Neural crest cell (in vitro differentiated cells): ENCODE data around the gene SLC25A13. TPM values are rescaled to one million over a fixed set of nuclear protein-coding genes. Genes with fewer than 3 reads are reported as not detected.

ENCODE experiments used
- DNase-seq: peaks from one replicate; pipeline ENCODE4 v3.0.0; 2021; ENCODE audit warnings: low read depth, mixed read lengths, low spot score
- H3K27ac Mint-ChIP-seq: one replicate; pipeline ENCODE4 v1.8.0; 2021; ENCODE audit warnings: mild to moderate bottlenecking, mixed read lengths; ENCODE audit not compliant: unreplicated experiment
- H3K27me3 Mint-ChIP-seq: 2 replicates; pipeline ENCODE4 v1.8.0; 2021; ENCODE audit warnings: low read depth, mild to moderate bottlenecking, mixed read lengths
- H3K36me3 Mint-ChIP-seq: 2 replicates; pipeline ENCODE4 v1.8.0; 2021; ENCODE audit warnings: low read depth, mild to moderate bottlenecking, mixed read lengths
- H3K4me1 Mint-ChIP-seq: 2 replicates; pipeline ENCODE4 v1.8.0; 2021; ENCODE audit warnings: mixed read lengths
- H3K4me3 Mint-ChIP-seq: one replicate; pipeline ENCODE4 v1.8.0; 2021; ENCODE audit warnings: mild to moderate bottlenecking, mixed read lengths
- H3K9me3 Mint-ChIP-seq: 2 replicates; pipeline ENCODE4 v1.8.0; 2021; ENCODE audit warnings: mixed read lengths
- total RNA-seq: library from RNA; stranded (reverse); gene quantifications from 2 replicates; pipeline ENCODE4 v1.2.1, GENCODE V29; 2021
- TF ChIP-seq, protein P1 (sequence below): fragments of 200-600 bp; sonication (generic); conservative IDR thresholded peaks from 2 replicates; pipeline ENCODE4 v1.5.0; 2021; ENCODE audit warnings: antibody characterized with exemption, mild to moderate bottlenecking

Gene SLC25A13
- total RNA-seq, 1 donor from 2014 or later, result 68.3 TPM

DNA sequence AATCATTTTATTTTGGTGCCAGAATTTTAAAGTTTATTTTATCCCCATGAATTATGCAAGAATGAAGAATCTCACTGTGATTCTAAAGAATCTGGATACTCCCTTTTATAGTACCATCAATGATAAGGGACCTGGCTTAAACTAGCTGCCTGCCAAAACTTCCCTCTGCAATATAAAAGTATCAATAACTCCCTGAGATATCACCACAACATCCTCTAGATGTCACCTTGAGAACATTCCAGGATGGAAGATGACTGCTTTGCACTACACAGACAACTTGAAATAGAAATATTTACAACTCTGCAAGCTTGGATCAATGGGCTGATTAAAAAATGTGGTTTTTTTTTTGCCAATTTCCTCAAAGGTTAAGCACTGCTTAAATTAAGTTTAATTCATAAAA lies 142.1 kb downstream of the SLC25A13 start:
- TF ChIP-seq, protein P1, sequence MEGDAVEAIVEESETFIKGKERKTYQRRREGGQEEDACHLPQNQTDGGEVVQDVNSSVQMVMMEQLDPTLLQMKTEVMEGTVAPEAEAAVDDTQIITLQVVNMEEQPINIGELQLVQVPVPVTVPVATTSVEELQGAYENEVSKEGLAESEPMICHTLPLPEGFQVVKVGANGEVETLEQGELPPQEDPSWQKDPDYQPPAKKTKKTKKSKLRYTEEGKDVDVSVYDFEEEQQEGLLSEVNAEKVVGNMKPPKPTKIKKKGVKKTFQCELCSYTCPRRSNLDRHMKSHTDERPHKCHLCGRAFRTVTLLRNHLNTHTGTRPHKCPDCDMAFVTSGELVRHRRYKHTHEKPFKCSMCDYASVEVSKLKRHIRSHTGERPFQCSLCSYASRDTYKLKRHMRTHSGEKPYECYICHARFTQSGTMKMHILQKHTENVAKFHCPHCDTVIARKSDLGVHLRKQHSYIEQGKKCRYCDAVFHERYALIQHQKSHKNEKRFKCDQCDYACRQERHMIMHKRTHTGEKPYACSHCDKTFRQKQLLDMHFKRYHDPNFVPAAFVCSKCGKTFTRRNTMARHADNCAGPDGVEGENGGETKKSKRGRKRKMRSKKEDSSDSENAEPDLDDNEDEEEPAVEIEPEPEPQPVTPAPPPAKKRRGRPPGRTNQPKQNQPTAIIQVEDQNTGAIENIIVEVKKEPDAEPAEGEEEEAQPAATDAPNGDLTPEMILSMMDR, result no peak
- peaks cover 12% of the 10 kb centered on the region for H3K36me3 Mint-ChIP-seq
- DNase-seq, result no peak
- H3K27me3 Mint-ChIP-seq, result no peaks in the 10 kb centered on the region
- H3K27ac Mint-ChIP-seq, result no peak overlapping the region
- H3K4me1 Mint-ChIP-seq, result peaks cover 23% of the 10 kb centered on the region
- H3K9me3 Mint-ChIP-seq, result no peaks in the 10 kb centered on the region
- no peak overlapping the region for H3K4me3 Mint-ChIP-seq

DNA sequence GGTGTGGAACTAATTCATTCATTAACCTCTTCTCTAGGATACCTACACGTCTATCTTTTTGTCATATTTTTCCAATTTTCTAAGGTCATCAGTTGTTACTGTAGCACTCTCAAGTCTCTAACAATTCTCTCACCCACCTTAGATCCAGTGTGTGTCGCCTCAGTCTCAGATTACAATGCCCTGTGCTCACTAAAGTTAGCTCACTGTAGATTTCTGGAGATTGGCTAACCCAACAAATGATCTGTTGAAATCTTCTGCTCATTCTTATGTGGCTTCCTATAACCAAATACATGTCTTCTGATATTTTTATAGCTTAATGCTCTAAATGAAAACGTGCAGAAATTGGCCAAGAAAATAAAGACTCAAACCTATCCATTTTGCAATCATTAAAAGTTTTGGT lies 142.6 kb downstream of the SLC25A13 start:
- H3K27ac Mint-ChIP-seq, result no peak overlapping the region
- TF ChIP-seq, protein P1, result no peak
- no peak for DNase-seq
- no peaks in the 10 kb centered on the region for H3K27me3 Mint-ChIP-seq
- H3K4me1 Mint-ChIP-seq, result peaks cover 23% of the 10 kb centered on the region
- peaks cover 12% of the 10 kb centered on the region for H3K36me3 Mint-ChIP-seq
- no peak overlapping the region for H3K4me3 Mint-ChIP-seq
- no peaks in the 10 kb centered on the region for H3K9me3 Mint-ChIP-seq

DNA sequence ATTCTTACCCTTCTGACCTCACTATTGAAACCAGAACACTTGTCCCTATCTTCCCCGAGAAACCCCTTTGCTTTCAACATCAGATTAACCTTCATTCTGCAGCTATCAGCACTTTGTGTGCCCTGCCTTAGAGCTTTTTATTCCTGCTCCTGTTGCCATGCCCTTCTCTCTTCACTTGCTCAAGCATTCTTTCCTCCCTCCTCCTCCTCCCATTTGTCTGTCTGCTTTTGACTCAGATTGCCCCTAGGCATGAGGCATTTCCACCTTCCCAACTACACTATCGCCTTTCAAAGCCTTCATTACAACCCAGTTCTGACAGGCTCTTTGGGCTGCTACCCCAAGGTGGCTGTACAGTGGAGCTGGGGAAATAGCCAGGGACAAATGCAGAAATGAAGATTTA lies 143.3 kb downstream of the SLC25A13 start:
- H3K27ac Mint-ChIP-seq, result peak overlapping the region; percentile 44
- no peak for DNase-seq
- no peak overlapping the region for H3K4me3 Mint-ChIP-seq
- peaks cover 10% of the 10 kb centered on the region for H3K36me3 Mint-ChIP-seq
- H3K4me1 Mint-ChIP-seq, result peaks cover 23% of the 10 kb centered on the region
- TF ChIP-seq, protein P1, result no peak
- no peaks in the 10 kb centered on the region for H3K27me3 Mint-ChIP-seq
- H3K9me3 Mint-ChIP-seq, result no peaks in the 10 kb centered on the region

DNA sequence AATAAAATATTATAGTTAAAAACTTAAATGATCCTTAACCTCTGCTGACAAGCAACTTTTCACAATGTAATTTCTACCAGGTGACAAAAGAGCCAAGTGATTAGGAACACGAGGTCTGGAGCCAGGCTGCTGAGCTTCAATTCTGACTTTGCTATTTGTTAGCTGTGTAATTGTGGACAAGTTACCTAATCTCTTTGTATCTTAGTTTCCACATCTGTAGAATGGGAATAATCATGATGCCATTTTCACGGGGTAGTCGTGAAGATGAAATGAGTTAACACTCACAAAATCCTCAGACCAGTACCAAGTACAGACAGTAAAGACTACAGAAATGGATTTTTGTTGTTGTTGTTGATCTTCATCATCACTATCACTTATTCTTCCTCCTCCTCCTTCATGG lies 144.5 kb downstream of the SLC25A13 start:
- no peak for DNase-seq
- no peak overlapping the region for H3K27ac Mint-ChIP-seq
- TF ChIP-seq, protein P1, result no peak
- no peaks in the 10 kb centered on the region for H3K27me3 Mint-ChIP-seq
- H3K4me1 Mint-ChIP-seq, result peaks cover 17% of the 10 kb centered on the region
- H3K9me3 Mint-ChIP-seq, result no peaks in the 10 kb centered on the region
- H3K4me3 Mint-ChIP-seq, result no peak overlapping the region
- H3K36me3 Mint-ChIP-seq, result peaks cover under 1% of the 10 kb centered on the region

- no peak overlapping the region for H3K4me3 Mint-ChIP-seq
Measured at GRCh38 chr7:96174812-96175211, 147.1 kb downstream of the SLC25A13 start.

More at GRCh38 chr7:96174812-96175211, 147.1 kb downstream of the SLC25A13 start:
- Mint-ChIP-seq H3K9me3 (no peaks in the 10 kb centered on the region), H3K4me1 (peaks cover 12% of the 10 kb centered on the region), H3K36me3 (no peaks in the 10 kb centered on the region), H3K27me3 (no peaks in the 10 kb centered on the region), H3K27ac (no peak overlapping the region)
- no peak for DNase-seq
- TF ChIP-seq, protein P1, result no peak
